AG09309 (cell line): ENCODE results near the gene LPCAT1.

ENCODE experiments used
- DNase-seq: peaks from one replicate; pipeline ENCODE4 v3.0.0-alpha.2; 2010; ENCODE audit warnings: low read depth
- H3K4me3 ChIP-seq: 2 replicates; pipeline ENCODE4 v1.5.1; 2011; ENCODE audit warnings: mild to moderate bottlenecking, low read depth, low read length, moderate library complexity; ENCODE audit not compliant: control insufficient read depth
- TF ChIP-seq, protein P1 (sequence below): IDR thresholded peaks from 2 replicates; pipeline ENCODE4 v1.5.1; 2011; ENCODE audit warnings: mild to moderate bottlenecking, low read depth, low read length, inconsistent platforms; ENCODE audit not compliant: insufficient read depth, control insufficient read depth; ENCODE audit errors: missing control alignments

Gene LPCAT1

DNA sequence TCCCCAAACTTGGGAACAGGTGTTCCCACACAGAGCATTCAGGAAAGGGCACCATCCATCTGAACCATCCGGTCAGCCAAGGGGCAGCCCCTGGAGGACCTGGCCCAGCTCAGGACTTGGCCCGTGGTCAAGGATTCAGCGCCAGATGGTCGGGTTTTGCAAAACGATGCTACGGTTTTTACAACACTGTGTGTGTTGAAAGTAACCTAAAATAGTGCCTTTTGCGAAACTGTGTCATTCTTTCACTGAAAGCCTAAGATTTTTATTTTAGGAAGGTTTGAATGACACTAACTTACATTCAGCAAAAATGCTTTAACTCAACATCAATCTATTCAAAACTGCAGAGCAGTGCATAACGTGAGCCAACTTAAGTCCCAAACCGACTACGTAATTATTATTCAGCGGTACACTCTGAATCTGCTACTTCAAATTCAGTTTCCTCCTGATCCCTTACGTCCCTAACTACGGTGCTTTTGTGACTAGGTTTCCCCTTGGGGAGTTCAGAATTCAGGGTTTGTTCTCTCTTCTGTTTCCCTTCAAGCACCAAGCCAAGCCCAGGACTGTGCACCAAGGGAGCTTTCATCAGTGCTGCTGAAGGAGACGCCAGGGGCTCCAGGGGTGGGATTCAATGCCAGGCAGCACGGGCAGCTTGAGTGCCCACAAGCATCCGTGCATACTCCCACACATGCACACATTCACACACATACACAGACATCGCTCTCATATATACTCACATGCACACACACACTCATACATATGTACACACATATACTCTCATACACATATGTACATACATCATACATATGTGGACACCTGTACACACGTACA lies 25.8 kb downstream of the LPCAT1 start:
- no peak for DNase-seq
- TF ChIP-seq, protein P1, sequence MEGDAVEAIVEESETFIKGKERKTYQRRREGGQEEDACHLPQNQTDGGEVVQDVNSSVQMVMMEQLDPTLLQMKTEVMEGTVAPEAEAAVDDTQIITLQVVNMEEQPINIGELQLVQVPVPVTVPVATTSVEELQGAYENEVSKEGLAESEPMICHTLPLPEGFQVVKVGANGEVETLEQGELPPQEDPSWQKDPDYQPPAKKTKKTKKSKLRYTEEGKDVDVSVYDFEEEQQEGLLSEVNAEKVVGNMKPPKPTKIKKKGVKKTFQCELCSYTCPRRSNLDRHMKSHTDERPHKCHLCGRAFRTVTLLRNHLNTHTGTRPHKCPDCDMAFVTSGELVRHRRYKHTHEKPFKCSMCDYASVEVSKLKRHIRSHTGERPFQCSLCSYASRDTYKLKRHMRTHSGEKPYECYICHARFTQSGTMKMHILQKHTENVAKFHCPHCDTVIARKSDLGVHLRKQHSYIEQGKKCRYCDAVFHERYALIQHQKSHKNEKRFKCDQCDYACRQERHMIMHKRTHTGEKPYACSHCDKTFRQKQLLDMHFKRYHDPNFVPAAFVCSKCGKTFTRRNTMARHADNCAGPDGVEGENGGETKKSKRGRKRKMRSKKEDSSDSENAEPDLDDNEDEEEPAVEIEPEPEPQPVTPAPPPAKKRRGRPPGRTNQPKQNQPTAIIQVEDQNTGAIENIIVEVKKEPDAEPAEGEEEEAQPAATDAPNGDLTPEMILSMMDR, result no peak
- no peak overlapping the region for H3K4me3 ChIP-seq

DNA sequence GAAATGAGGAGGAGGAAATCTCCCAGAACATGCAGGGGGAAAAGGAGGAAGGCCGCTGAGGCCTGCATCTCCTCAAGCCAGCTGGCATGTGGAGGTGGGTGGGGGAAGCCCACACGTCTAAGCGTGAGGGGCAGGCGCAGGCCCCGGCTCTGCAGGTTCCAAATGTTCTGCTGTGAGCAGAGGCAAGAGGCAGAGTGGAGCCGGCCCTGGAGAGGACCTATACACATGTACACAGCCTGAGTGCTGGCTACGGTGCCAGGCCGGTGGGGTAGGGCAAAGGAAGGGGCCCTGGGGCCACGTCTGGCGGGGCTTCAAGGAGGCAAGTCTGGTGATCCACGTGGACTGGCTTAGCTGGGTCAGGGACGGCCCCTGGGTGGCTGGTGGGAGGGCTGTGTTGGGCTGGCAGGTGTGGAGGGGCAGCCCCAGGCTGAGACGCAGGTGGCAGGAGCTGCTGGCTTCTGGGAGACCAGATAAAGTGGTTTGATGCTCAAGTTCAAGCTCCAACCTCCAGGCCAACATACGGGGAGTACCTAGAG lies 26.4 kb downstream of the LPCAT1 start:
- no peak overlapping the region for H3K4me3 ChIP-seq
- TF ChIP-seq, protein P1, result no peak
- DNase-seq, result no peak

DNA sequence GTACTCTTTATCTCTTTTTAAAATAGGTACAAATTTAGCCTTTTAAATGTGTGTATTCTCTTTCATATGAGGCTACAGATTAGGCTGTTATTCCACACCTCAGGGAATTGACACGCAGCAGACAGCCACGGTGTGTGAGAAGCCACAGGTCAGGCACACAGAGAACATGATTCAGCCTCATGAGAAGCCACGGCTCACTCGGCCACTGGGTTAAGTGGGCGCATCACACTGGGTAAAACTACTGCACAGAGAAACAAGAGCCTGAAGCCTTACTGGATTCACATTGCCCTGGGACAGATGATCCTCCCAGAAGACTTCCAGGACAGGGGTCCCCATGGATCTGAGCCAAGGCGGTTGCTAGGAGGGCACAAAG lies 28.2 kb downstream of the LPCAT1 start:
- TF ChIP-seq, protein P1, result no peak
- no peak overlapping the region for H3K4me3 ChIP-seq
- no peak for DNase-seq

DNA sequence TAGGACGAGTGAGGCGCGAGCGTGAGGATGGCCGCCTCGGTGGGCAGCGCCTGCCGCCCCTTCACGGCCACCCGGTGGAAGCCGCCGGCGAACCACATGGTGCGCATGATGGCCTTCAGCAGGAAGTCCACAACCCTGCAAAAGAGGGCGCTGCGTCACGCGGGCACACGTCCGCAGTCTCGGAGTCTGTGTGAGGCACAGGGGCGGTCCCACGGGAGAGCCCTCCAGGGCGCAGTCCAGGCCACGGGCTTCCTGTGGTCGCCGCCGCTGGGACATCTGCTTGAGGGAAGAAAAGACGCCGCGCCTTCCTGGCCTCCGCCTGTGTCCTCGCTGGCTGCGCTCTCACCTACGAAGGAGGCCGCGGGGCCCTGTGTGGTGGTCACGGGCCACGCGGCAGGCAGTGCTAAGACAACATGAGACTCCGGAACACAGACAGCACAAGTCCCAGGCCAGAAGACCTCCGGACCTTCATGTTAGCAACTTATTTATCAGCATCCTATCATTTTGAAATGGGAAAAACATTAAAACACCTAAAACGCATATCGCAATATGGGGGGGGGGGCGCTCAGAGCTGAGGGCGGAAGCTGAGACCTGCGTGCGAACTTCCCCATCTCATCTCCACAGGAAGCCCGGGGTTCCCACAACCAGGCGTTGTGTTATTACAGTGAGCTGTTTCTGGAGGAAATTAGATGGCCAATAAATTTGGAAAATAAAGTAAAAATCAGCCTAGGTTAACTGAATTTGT lies 28.8 kb downstream of the LPCAT1 start:
- no peak overlapping the region for H3K4me3 ChIP-seq
- DNase-seq, result no peak
- TF ChIP-seq, protein P1, result no peak

DNA sequence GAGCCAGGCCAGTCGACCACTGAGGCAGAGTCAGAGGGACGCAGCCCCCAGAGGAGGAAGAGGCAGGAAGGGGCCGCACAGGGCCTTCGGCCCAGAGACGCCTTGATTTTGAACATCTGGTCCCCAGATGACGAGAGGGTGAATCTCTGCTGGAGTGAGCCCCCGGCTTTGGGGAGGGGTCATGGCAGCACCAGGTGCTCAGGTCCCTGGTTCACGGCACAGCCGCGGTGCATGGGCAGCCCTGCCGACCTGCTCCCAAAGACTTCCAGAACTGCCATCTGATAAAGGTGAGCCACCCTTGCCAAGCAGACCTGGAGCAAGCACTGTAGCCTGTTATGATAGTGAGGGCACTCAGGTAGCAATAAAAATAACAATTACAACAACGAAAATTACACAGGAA lies 29.8 kb downstream of the LPCAT1 start:
- TF ChIP-seq, protein P1, result no peak
- DNase-seq, result no peak
- no peak overlapping the region for H3K4me3 ChIP-seq

DNA sequence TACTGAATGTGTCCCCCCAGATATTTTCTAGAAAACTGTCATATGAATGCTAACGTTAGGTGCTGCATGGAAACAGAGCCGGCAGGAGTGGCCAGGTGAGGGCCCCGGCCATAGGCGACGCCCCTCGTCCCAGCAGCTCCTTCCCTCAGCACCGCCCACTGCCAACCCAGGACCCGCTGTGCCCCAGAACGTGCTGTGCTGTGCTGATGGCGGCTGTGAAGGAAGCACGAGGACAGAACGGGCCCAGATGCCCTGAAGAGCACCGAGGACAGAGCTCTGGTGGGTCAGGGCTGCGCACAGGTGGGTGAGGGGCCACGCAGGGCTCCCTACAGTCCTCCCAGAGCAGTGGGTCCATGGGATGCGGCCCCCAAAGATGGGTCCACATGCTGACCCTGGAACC lies 30.3 kb downstream of the LPCAT1 start:
- no peak for DNase-seq
- TF ChIP-seq, protein P1, result no peak
- no peak overlapping the region for H3K4me3 ChIP-seq
